ENCODE data around the gene AVP. TPM values are rescaled to one million over a fixed set of nuclear protein-coding genes. Genes with fewer than 3 reads are reported as not detected.

The AVP gene
- total and polyA plus RNA-seq, 2 of the 13 experiments (the other 11 are each of a cell fraction or from before 2014, with no cell fraction given) = 0.12 TPM; not detected in 1

DNA sequence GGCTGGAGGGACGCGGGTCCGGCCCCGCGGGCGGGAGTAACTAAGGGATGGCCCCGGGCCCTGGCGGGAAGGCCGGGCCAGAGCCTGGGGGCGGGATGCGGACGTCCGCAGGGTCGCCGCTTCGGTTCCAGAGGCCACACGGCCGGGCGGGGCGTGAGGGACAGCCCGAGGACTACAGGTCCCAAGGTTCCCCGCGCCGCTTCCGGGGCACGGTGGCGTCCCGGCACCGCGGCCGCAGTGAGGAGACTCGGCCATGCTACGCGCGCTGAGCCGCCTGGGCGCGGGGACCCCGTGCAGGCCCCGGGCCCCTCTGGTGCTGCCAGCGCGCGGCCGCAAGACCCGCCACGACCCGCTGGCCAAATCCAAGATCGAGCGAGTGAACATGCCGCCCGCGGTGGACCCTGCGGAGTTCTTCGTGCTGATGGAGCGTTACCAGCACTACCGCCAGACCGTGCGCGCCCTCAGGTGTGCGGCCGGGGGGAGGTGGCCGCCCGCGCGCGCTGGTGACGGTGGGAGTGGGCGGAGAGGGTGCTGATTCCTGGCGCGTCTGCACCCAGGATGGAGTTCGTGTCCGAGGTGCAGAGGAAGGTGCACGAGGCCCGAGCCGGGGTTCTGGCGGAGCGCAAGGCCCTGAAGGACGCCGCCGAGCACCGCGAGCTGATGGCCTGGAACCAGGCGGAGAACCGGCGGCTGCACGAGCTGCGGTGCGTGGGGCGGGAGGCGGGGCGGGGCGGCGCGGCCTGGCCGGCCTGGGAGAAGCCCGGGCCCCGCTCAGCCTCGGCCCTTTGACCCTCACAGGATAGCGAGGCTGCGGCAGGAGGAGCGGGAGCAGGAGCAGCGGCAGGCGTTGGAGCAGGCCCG lies 38.5 kb downstream of the AVP start, which contains the start of gene MRPS26 (continued):
- TF ChIP-seq, protein P1, sequence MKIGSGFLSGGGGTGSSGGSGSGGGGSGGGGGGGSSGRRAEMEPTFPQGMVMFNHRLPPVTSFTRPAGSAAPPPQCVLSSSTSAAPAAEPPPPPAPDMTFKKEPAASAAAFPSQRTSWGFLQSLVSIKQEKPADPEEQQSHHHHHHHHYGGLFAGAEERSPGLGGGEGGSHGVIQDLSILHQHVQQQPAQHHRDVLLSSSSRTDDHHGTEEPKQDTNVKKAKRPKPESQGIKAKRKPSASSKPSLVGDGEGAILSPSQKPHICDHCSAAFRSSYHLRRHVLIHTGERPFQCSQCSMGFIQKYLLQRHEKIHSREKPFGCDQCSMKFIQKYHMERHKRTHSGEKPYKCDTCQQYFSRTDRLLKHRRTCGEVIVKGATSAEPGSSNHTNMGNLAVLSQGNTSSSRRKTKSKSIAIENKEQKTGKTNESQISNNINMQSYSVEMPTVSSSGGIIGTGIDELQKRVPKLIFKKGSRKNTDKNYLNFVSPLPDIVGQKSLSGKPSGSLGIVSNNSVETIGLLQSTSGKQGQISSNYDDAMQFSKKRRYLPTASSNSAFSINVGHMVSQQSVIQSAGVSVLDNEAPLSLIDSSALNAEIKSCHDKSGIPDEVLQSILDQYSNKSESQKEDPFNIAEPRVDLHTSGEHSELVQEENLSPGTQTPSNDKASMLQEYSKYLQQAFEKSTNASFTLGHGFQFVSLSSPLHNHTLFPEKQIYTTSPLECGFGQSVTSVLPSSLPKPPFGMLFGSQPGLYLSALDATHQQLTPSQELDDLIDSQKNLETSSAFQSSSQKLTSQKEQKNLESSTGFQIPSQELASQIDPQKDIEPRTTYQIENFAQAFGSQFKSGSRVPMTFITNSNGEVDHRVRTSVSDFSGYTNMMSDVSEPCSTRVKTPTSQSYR (CRISPR knock-in tag; IDR thresholded peaks at IDR 0.05; ENCODE audit: borderline replicate concordance) = peak; percentile 46
- TF ChIP-seq, protein P2, sequence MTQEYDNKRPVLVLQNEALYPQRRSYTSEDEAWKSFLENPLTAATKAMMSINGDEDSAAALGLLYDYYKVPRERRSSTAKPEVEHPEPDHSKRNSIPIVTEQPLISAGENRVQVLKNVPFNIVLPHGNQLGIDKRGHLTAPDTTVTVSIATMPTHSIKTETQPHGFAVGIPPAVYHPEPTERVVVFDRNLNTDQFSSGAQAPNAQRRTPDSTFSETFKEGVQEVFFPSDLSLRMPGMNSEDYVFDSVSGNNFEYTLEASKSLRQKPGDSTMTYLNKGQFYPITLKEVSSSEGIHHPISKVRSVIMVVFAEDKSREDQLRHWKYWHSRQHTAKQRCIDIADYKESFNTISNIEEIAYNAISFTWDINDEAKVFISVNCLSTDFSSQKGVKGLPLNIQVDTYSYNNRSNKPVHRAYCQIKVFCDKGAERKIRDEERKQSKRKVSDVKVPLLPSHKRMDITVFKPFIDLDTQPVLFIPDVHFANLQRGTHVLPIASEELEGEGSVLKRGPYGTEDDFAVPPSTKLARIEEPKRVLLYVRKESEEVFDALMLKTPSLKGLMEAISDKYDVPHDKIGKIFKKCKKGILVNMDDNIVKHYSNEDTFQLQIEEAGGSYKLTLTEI (CRISPR knock-in tag; conservative IDR thresholded peaks at IDR 0.05) = no peak
- TF ChIP-seq, protein P3, sequence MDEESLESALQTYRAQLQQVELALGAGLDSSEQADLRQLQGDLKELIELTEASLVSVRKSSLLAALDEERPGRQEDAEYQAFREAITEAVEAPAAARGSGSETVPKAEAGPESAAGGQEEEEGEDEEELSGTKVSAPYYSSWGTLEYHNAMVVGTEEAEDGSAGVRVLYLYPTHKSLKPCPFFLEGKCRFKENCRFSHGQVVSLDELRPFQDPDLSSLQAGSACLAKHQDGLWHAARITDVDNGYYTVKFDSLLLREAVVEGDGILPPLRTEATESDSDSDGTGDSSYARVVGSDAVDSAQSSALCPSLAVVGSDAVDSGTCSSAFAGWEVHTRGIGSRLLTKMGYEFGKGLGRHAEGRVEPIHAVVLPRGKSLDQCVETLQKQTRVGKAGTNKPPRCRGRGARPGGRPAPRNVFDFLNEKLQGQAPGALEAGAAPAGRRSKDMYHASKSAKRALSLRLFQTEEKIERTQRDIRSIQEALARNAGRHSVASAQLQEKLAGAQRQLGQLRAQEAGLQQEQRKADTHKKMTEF (CRISPR knock-in tag; IDR thresholded peaks at IDR 0.05) = peak; percentile 94
- TF ChIP-seq, protein P4, sequence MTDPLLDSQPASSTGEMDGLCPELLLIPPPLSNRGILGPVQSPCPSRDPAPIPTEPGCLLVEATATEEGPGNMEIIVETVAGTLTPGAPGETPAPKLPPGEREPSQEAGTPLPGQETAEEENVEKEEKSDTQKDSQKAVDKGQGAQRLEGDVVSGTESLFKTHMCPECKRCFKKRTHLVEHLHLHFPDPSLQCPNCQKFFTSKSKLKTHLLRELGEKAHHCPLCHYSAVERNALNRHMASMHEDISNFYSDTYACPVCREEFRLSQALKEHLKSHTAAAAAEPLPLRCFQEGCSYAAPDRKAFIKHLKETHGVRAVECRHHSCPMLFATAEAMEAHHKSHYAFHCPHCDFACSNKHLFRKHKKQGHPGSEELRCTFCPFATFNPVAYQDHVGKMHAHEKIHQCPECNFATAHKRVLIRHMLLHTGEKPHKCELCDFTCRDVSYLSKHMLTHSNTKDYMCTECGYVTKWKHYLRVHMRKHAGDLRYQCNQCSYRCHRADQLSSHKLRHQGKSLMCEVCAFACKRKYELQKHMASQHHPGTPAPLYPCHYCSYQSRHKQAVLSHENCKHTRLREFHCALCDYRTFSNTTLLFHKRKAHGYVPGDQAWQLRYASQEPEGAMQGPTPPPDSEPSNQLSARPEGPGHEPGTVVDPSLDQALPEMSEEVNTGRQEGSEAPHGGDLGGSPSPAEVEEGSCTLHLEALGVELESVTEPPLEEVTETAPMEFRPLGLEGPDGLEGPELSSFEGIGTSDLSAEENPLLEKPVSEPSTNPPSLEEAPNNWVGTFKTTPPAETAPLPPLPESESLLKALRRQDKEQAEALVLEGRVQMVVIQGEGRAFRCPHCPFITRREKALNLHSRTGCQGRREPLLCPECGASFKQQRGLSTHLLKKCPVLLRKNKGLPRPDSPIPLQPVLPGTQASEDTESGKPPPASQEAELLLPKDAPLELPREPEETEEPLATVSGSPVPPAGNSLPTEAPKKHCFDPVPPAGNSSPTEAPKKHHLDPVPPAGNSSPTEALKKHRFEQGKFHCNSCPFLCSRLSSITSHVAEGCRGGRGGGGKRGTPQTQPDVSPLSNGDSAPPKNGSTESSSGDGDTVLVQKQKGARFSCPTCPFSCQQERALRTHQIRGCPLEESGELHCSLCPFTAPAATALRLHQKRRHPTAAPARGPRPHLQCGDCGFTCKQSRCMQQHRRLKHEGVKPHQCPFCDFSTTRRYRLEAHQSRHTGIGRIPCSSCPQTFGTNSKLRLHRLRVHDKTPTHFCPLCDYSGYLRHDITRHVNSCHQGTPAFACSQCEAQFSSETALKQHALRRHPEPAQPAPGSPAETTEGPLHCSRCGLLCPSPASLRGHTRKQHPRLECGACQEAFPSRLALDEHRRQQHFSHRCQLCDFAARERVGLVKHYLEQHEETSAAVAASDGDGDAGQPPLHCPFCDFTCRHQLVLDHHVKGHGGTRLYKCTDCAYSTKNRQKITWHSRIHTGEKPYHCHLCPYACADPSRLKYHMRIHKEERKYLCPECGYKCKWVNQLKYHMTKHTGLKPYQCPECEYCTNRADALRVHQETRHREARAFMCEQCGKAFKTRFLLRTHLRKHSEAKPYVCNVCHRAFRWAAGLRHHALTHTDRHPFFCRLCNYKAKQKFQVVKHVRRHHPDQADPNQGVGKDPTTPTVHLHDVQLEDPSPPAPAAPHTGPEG (CRISPR knock-in tag; IDR thresholded peaks at IDR 0.05) = peak; percentile 96
- TF ChIP-seq MAF1 (CRISPR knock-in tag; IDR thresholded peaks at IDR 0.05; ENCODE audit: borderline replicate concordance) = peak; percentile 38; the same call in 1 of the 2 replicates
- no peak; the same call in none of the 2 replicates for TF ChIP-seq MYNN (CRISPR knock-in tag; IDR thresholded peaks at IDR 0.05; ENCODE audit: low read depth)
- peak; percentile 98 for TF ChIP-seq ZNF138 (CRISPR knock-in tag; IDR thresholded peaks at IDR 0.05; ENCODE audit: low read depth)
- TF ChIP-seq XBP1 (CRISPR knock-in tag; IDR thresholded peaks at IDR 0.05) = no peak; the same call in 1 of the 2 replicates
- no peak for TF ChIP-seq FOXA1 (IDR thresholded peaks at IDR 0.05)
- TF ChIP-seq FOXA1 (CRISPR knock-in tag; IDR thresholded peaks at IDR 0.05) = peak; percentile 45; the same call in 1 of the 2 replicates
- no peak; the same call in none of the 2 replicates for TF ChIP-seq GZF1 (CRISPR knock-in tag; IDR thresholded peaks at IDR 0.05)
- TF ChIP-seq ZFAT (CRISPR knock-in tag; conservative IDR thresholded peaks at IDR 0.05) = no peak
- TF ChIP-seq PLRG1 (conservative IDR thresholded peaks at IDR 0.05) = no peak
- TF ChIP-seq, protein P5, sequence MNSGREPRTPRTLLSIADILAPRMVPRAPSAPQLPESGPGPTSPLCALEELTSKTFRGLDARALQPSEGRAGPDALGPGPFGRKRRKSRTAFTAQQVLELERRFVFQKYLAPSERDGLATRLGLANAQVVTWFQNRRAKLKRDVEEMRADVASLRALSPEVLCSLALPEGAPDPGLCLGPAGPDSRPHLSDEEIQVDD (CRISPR knock-in tag; IDR thresholded peaks at IDR 0.05; ENCODE audit: borderline replicate concordance) = peak; percentile 90

All from HepG2 (cell line).